ENCODE measurements around the gene PTGES3L. TPM values are rescaled to one million over a fixed set of nuclear protein-coding genes. Genes with fewer than 3 reads are reported as not detected.
"Not testable (repeated sequence)": the region's sequence is repeated elsewhere in the genome, so short reads cannot be mapped to it uniquely, and the experiment has no call there.

Gene PTGES3L
- total RNA-seq, 1 donor from 2014 or later: 3.9 TPM

GRCh38 chr17:42980766-42981397 is 1.0 kb upstream of the PTGES3L start:
- H3K27me3 Mint-ChIP-seq (ENCODE audit: low read depth): no peaks in the 10 kb centered on the region
- peaks cover 9% of the 10 kb centered on the region for H3K36me3 Mint-ChIP-seq (ENCODE audit: low read depth)
- no peak for DNase-seq (ENCODE audit: low spot score)
- H3K4me3 Mint-ChIP-seq (ENCODE audit: unreplicated experiment): peak overlapping the region; percentile 99
- no peaks in the 10 kb centered on the region for H3K9me3 Mint-ChIP-seq (ENCODE audit: low read depth)
- H3K27ac Mint-ChIP-seq (ENCODE audit: unreplicated experiment): peak overlapping the region; percentile 89
- peaks cover 35% of the 10 kb centered on the region for H3K4me1 Mint-ChIP-seq (ENCODE audit: low read depth)
- peak; percentile 41 for TF ChIP-seq CTCF (IDR thresholded peaks at IDR 0.05)

- no peak for DNase-seq (ENCODE audit: low spot score)
- Mint-ChIP-seq H3K4me3 (ENCODE audit: unreplicated experiment) (peak within 1 kb of the TSS; percentile 99), H3K9me3 (ENCODE audit: low read depth) (no peaks in the 10 kb centered on the region), H3K4me1 (ENCODE audit: low read depth) (peaks cover 35% of the 10 kb centered on the region), H3K27ac (ENCODE audit: unreplicated experiment) (peak within 1 kb of the TSS; percentile 92), H3K36me3 (ENCODE audit: low read depth) (peaks cover 7% of the 10 kb centered on the region), H3K27me3 (ENCODE audit: low read depth) (no peaks in the 10 kb centered on the region)
- TF ChIP-seq CTCF (IDR thresholded peaks at IDR 0.05): no peak
Observed at GRCh38 chr17:42980274-42980765, 440 bp upstream of the PTGES3L start, which contains the start of gene RUNDC1. RUNDC1 (plus strand) TSS chr17:42980565; CDS start chr17:42980577, 12 bp downstream.

GRCh38 chr17:42975701-42976100 is 4.2 kb downstream of the PTGES3L start:
- not testable (repeated sequence) for H3K27ac Mint-ChIP-seq (ENCODE audit: unreplicated experiment); H3K9me3 Mint-ChIP-seq (ENCODE audit: low read depth); H3K27me3 Mint-ChIP-seq (ENCODE audit: low read depth); DNase-seq (ENCODE audit: low spot score); H3K36me3 Mint-ChIP-seq (ENCODE audit: low read depth); H3K4me3 Mint-ChIP-seq (ENCODE audit: unreplicated experiment)
- H3K4me1 Mint-ChIP-seq (ENCODE audit: low read depth): peaks cover 19% of the 10 kb centered on the region

- no peaks in the 10 kb centered on the region for H3K9me3 Mint-ChIP-seq (ENCODE audit: low read depth)
- no peak overlapping the region for H3K4me3 Mint-ChIP-seq (ENCODE audit: unreplicated experiment)
- peaks cover 17% of the 10 kb centered on the region for H3K4me1 Mint-ChIP-seq (ENCODE audit: low read depth)
- no peaks in the 10 kb centered on the region for H3K27me3 Mint-ChIP-seq (ENCODE audit: low read depth)
- no peak for TF ChIP-seq CTCF (IDR thresholded peaks at IDR 0.05)
- no peak overlapping the region for H3K27ac Mint-ChIP-seq (ENCODE audit: unreplicated experiment)
- no peak for DNase-seq (ENCODE audit: low spot score)
- H3K36me3 Mint-ChIP-seq (ENCODE audit: low read depth): no peaks in the 10 kb centered on the region
Observed at GRCh38 chr17:42975265-42975664, 4.6 kb downstream of the PTGES3L start.

GRCh38 chr17:42973323-42973722 is 6.6 kb downstream of the PTGES3L start:
- H3K36me3 Mint-ChIP-seq (ENCODE audit: low read depth); H3K4me1 Mint-ChIP-seq (ENCODE audit: low read depth): not testable (repeated sequence)

GRCh38 chr17:42971589-42971988 is 8.3 kb downstream of the PTGES3L start:
- no peaks in the 10 kb centered on the region for H3K9me3 Mint-ChIP-seq (ENCODE audit: low read depth)
- no peaks in the 10 kb centered on the region for H3K36me3 Mint-ChIP-seq (ENCODE audit: low read depth)
- H3K27ac Mint-ChIP-seq (ENCODE audit: unreplicated experiment): no peak overlapping the region
- H3K4me1 Mint-ChIP-seq (ENCODE audit: low read depth): peaks cover 1% of the 10 kb centered on the region
- no peak for DNase-seq (ENCODE audit: low spot score)
- TF ChIP-seq CTCF (IDR thresholded peaks at IDR 0.05): no peak
- no peak overlapping the region for H3K4me3 Mint-ChIP-seq (ENCODE audit: unreplicated experiment)
- H3K27me3 Mint-ChIP-seq (ENCODE audit: low read depth): no peaks in the 10 kb centered on the region

More at GRCh38 chr17:42973323-42973722, 6.6 kb downstream of the PTGES3L start:
- H3K9me3 Mint-ChIP-seq (ENCODE audit: low read depth); H3K27me3 Mint-ChIP-seq (ENCODE audit: low read depth); H3K4me3 Mint-ChIP-seq (ENCODE audit: unreplicated experiment); H3K27ac Mint-ChIP-seq (ENCODE audit: unreplicated experiment); DNase-seq (ENCODE audit: low spot score): not testable (repeated sequence)
